ENCODE measurements around the gene DUS3L.

DNA sequence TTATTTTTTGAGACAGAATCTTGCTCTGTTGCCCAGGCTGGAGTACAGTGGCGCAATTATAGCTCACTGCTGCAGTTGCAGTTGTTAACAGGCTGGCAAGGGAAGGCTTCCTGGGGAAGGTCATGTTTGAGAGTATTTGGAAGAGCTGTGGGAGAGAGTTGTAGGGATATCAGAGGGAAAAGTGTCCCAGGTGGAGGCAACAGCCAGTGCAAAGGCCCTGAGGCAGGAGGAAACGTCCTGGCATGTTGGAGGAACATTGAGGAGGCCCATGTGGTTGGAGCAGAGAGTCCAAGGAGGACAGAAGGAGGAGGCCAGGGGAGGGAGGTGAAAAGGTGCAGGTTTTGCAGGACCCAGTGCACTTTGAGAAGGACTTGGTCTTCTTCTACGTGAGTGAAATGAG lies 2.2 kb upstream of the DUS3L start:
- TF ChIP-seq, protein P1, sequence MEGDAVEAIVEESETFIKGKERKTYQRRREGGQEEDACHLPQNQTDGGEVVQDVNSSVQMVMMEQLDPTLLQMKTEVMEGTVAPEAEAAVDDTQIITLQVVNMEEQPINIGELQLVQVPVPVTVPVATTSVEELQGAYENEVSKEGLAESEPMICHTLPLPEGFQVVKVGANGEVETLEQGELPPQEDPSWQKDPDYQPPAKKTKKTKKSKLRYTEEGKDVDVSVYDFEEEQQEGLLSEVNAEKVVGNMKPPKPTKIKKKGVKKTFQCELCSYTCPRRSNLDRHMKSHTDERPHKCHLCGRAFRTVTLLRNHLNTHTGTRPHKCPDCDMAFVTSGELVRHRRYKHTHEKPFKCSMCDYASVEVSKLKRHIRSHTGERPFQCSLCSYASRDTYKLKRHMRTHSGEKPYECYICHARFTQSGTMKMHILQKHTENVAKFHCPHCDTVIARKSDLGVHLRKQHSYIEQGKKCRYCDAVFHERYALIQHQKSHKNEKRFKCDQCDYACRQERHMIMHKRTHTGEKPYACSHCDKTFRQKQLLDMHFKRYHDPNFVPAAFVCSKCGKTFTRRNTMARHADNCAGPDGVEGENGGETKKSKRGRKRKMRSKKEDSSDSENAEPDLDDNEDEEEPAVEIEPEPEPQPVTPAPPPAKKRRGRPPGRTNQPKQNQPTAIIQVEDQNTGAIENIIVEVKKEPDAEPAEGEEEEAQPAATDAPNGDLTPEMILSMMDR (IDR thresholded peaks at IDR 0.05) = no peak
- TF ChIP-seq EZH2 (IDR thresholded peaks at IDR 0.05; ENCODE audit: borderline replicate concordance, insufficient read depth, low read depth, low read length, poor library complexity, severe bottlenecking) = no peak
